GM10847 (cell line): Measurements from ENCODE around the gene GAB2.

Experiments
- POLR2A ChIP-seq: IDR thresholded peaks from 2 replicates; pipeline ENCODE4 v1.6.1; 2011; ENCODE audit not compliant: insufficient read length; ENCODE audit errors: extremely low read depth

The GAB2 gene, protein sequence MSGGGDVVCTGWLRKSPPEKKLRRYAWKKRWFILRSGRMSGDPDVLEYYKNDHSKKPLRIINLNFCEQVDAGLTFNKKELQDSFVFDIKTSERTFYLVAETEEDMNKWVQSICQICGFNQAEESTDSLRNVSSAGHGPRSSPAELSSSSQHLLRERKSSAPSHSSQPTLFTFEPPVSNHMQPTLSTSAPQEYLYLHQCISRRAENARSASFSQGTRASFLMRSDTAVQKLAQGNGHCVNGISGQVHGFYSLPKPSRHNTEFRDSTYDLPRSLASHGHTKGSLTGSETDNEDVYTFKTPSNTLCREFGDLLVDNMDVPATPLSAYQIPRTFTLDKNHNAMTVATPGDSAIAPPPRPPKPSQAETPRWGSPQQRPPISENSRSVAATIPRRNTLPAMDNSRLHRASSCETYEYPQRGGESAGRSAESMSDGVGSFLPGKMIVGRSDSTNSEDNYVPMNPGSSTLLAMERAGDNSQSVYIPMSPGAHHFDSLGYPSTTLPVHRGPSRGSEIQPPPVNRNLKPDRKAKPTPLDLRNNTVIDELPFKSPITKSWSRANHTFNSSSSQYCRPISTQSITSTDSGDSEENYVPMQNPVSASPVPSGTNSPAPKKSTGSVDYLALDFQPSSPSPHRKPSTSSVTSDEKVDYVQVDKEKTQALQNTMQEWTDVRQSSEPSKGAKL

DNA sequence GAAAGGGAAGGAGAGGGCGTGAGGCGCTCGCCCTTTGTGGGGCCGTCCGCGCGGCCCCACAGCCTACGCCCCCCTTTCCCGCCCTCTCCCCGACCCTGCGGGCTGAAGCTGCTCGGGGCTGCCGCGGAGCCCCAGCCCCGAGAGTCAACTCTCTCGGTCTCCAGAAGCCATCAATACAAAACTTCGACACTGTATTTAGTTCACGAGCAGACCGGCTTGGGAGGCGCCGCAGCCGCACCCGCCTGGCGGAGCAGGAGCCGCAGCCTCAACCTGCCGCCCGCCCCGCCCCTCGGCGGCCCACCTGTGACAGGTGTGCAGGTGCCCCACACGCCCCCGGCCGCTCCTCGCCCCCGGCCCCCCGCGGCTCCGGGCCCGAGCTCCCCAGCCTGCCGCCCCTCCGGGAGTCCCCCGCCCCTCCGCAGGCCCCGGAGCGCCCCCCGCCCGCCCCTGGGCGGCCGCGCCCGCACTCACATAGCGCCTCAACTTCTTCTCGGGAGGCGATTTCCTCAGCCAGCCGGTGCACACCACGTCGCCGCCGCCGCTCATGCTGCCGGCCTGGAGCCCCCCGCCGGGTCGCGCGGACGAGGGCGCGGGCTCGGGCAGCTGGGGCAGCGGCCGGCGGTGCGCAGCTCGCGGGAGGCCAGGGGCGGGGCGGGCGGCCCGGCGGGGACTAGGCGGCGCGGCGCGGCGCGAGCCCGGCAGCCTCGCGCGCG, at the start of gene GAB2:
GAB2 (minus strand) TSS at position 646 of the 713 bp plus-strand sequence; CDS start at position 546, 100 bp downstream.
- no peak for TF ChIP-seq POLR2A

DNA sequence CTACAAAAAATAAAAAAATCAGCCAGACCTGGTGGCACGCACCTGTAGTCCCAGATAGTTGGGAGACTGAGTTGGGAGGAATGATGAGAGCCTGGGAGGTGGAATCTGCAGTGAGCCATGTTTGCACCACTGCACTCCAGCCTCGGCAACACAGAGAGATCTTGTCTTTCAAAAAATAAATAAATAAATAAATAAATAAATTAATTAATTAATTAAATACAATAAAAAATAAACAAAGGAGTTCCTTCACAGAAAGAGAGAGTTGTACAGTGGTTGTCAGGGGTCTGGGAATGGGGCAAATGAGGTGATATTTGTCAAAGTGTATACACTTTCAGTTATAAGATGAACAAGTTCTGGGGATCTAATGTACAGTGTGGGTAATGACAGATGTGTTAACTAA, 49.8 kb upstream of the GAB2 start:
- no peak for TF ChIP-seq POLR2A

DNA sequence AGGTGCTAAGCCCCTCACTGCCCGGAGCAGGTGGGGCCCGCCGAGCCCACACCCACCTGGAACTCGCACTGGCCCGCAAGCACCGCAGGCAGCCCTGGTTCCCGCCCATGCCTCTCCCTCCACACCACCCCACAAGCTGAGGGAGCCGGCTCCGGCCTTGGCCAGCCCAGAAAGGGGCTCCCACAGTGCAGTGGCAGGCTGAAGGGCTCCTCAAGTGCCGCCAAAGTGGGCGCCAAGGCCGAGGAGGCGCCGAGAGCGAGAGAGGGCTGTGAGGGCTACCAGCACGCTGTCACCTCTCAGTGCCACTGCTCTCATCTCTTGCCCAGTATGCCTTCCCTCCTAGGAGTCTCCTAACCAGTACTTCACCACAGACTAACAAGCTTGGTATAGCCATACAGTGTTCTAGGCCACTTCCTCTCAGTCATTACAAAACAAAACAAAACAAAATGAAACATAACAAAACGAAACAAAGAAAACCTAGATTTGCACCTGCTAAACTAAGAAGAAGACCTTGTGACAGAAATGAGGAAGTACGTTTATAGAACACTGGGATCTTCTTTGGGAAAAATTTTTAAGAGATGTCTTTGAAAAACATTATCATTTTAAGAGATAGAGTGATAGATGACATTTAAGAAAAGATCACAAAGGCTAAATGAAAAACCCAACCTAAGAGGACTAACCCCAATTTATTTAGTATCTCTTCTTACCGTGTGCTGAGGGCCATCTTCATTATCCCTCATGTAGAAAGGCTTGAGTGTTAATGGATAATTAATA, 47.7 kb upstream of the GAB2 start:
- no peak for TF ChIP-seq POLR2A

DNA sequence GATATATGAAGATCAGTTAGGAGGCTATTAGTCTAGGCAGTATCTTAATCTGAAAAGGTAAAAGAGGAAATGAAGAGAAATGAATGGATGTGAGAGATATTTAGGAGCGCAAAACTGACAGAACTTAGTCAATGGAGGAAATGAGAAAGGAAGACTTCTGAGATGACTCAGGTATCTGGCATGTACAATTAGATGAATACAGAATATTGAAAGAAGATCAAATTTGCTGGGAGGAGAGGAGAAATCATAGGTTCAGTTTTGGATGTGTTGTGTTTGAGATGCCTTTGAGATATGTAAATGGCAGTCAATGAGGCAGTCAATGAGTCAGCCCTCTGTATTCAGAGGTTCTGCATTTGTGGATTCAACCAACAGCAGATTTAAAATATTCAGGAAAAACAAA, 42.9 kb upstream of the GAB2 start:
- no peak for TF ChIP-seq POLR2A

DNA sequence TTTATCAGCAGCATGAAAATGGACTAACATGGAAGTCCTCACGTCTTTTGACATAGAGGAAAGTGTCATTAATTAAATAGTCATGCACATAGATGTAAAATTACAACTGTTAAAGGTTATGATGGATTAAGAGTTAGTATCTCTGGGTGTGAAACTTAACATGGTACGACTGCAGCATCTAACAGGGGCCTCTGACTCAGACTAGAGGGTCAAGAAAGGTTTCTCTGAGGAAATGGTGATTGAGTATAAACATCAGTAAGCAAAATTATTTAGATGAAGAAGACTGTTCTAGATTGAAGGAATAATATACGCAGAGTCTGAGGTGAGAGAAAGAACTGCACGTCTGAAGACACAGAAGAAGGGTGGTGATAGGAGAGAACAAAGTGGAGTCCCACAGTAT, 42.1 kb upstream of the GAB2 start:
- no peak for TF ChIP-seq POLR2A

- TF ChIP-seq POLR2A, result no peak
These were observed 39.8 kb upstream of the GAB2 start for GRCh38 chr11:78457448-78457847.

DNA sequence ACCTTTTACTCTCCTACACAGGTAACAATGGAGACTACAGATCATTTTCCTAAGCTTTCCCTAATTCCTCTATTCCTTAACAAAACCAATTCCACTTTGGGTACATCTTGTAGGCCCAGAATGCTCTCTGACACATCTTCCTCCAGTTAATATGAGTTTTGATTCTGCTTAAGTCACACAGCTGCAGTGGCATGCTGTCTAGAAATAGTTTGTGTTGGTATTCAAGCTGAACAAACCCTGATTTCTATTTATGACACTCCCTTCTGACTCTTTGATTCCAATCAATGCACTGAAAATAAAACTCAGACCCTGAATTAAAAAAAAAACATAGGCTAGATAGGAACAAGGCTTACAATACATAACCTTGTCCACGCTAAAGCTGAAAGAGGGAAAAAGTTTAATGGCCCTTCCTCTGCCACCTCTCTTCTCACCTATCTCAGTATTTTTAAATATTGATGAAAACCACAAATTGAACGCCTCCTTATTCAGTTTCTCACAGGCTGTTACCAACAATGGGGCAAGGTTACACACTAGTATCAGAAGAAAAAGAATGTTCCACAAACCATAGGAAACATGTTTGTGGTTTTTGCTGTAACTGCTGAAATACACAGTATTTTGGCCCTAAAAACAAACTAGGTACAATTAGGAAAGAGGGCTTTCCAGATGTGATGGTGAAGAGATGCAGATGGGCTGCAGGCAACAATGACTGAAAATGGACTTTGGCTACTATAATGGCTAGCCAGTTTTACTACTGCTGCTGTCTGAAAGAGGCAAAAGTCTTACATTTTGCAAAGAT, 35.7 kb upstream of the GAB2 start:
- no peak for TF ChIP-seq POLR2A

GRCh38 chr11:78451371-78452150, 33.9 kb upstream of the GAB2 start:
- no peak for TF ChIP-seq POLR2A

DNA sequence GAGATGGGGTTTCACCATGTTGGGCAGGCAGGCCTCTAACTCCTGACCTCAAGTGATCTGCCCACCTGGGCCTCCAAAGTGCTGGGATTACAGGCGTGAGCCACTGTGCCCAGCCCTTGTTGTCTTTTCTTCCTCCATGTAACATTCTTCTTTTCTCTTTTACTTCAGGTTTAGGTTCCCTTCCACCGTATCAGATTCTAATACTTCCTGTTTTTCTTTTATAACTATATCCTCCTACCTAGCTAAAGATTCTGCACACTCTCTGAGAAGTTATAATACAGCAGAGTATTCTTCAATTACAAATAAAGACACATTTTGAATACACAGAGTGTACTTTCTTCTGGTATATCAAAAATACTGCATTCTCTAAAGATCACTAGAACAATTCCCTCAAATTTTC, 33.2 kb upstream of the GAB2 start:
- no peak for TF ChIP-seq POLR2A

DNA sequence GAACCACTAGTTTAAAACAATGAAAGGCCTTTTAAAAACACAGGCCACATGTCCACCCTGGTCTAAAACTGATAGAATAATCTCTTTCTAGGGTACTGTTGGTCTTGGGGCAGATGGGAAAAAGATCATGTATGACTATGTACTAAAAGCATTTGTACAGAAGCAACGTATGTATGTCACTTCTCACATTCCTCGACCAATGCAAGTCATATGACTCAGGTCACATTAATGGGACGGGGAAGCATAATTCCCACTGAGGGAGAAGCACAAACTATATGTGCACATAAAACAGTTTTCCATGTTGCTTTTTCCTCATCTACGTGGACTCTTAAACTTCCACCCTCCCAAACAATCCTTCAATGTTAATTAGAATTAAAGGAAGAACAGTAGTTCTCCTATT, 32.2 kb upstream of the GAB2 start:
- TF ChIP-seq POLR2A, result no peak

DNA sequence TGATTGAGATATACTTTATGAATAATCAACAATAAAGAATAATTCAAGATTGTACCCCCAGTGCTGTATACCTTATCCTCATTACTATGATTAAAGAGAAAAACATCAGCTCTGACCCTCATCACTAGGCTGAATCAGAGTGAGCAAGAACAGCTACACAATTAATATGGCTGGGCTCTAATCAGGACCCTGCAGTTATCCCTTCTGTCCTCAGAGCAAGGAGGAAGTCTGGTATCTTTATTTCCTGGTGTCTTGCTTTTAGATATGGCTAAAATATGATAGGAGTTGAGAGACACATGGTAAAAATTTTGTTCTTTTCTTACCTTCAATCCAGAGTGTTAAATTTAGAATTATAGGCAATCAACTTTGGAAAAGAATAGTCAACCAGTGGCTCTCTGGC, 28.6 kb upstream of the GAB2 start:
- no peak for TF ChIP-seq POLR2A

GRCh38 chr11:78444726-78445125, 27.1 kb upstream of the GAB2 start:
- no peak for TF ChIP-seq POLR2A

DNA sequence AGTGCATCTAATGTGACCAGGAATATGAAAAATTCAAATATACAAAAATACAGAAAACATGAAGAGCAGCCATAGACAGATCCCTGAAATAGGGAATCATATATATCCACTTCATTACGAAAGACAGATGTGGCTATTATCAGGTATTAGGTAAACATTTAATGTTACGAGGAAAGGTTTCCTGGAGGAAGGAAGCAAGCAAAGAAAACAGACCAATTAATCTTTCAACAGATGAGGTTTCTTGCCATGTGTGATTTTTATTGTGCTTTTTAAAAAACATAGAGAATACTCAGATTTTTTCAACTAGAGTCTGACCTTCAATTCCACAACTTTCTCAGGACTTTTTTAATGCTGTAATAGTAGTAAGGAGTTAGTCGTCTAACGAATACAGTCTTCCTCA, 24.3 kb upstream of the GAB2 start:
- TF ChIP-seq POLR2A, result no peak
